CD4-positive, CD25-positive, alpha-beta regulatory T cell (primary cell): ENCODE data around the gene NECAB3. TPM values are rescaled to one million over a fixed set of nuclear protein-coding genes. Genes with fewer than 3 reads are reported as not detected.
"Not testable (repeated sequence)": the region's sequence is repeated elsewhere in the genome, so short reads cannot be mapped to it uniquely, and the experiment has no call there.

ENCODE experiments used
- ATAC-seq, 2 donors: fragments of 150-1000 bp; cut with Tn5 transposase; one replicate each; pipeline ENCODE4 v1.10.0; 2021; ENCODE audit warnings: low read depth in 2 of 2, moderate number of reproducible peaks in 2 of 2, moderate library complexity in 1 of 2
- DNase-seq, 3 donors: peaks; one replicate each; pipeline versions ENCODE4 v3.0.0 to v3.0.0-alpha.2; 2012 to 2022; ENCODE audit warnings: mixed read lengths in 1 of 3
- H3K27ac ChIP-seq: one replicate; pipeline ENCODE4 v1.7.0; 2013; ENCODE audit warnings: mild to moderate bottlenecking, low read length; ENCODE audit not compliant: insufficient read depth, poor library complexity, severe bottlenecking
- H3K27me3 ChIP-seq: one replicate; pipeline ENCODE4 v1.7.0; 2013; ENCODE audit warnings: low read length; ENCODE audit not compliant: control insufficient read depth, insufficient read depth
- H3K36me3 ChIP-seq: one replicate; pipeline ENCODE4 v1.7.0; 2013; ENCODE audit warnings: mild to moderate bottlenecking, low read length, moderate library complexity; ENCODE audit not compliant: control insufficient read depth, insufficient read depth
- H3K4me1 ChIP-seq: 2 replicates; pipeline ENCODE4 v1.7.0; 2013; ENCODE audit warnings: mild to moderate bottlenecking, low read length; ENCODE audit not compliant: insufficient read depth, control insufficient read depth, poor library complexity, severe bottlenecking
- H3K4me3 ChIP-seq: one replicate; pipeline ENCODE4 v1.7.0; 2013; ENCODE audit warnings: low read depth, mild to moderate bottlenecking, low read length, moderate library complexity
- H3K9me3 ChIP-seq, 2 experiments: 1 replicate in 1 of 2; 2 replicates in 1 of 2; pipeline ENCODE4 v1.7.0; 2013; ENCODE audit warnings: low read length in 2 of 2, mild to moderate bottlenecking in 1 of 2, moderate library complexity in 1 of 2; ENCODE audit not compliant: control insufficient read depth in 2 of 2
- H3K27ac Mint-ChIP-seq, 3 donors: one replicate each; pipeline ENCODE4 v1.8.0; 2020 to 2022; ENCODE audit warnings: mild to moderate bottlenecking in 3 of 3, mixed read lengths in 3 of 3, moderate library complexity in 2 of 3
- H3K27me3 Mint-ChIP-seq: one replicate; pipeline ENCODE4 v1.8.0; 2022; ENCODE audit warnings: mild to moderate bottlenecking, mixed read lengths
- H3K36me3 Mint-ChIP-seq: one replicate; pipeline ENCODE4 v1.8.0; 2020; ENCODE audit warnings: mixed read lengths
- H3K4me1 Mint-ChIP-seq, 4 donors: one replicate each; pipeline ENCODE4 v1.8.0; 2020 to 2022; ENCODE audit warnings: mixed read lengths in 4 of 4, mild to moderate bottlenecking in 1 of 4
- H3K4me3 Mint-ChIP-seq, 4 donors: one replicate each; pipeline ENCODE4 v1.8.0; 2020 to 2022; ENCODE audit warnings: mild to moderate bottlenecking in 4 of 4, mixed read lengths in 4 of 4, moderate library complexity in 3 of 4
- H3K9me3 Mint-ChIP-seq, 7 donors: one replicate each; pipeline ENCODE4 v1.8.0; 2020 to 2022; ENCODE audit warnings: mixed read lengths in 7 of 7, mild to moderate bottlenecking in 3 of 7, moderate library complexity in 2 of 7
- polyA plus RNA-seq, 4 donors: library from polyadenylated mRNA; unstranded; fragments of 300-500 nt; fragmentation: Illumina TruSeq; gene quantifications; one replicate each; pipeline ENCODE4 v1.2.3, GENCODE V29; 2021
- total RNA-seq: library from RNA; stranded (reverse); gene quantifications from one replicate; pipeline ENCODE4 v1.2.3, GENCODE V29; 2022

NECAB3 gene
- total and polyA plus RNA-seq, 5 donors from 2014 or later = 3.0 to 15.6 (median 4.2) TPM

- H3K4me3 Mint-ChIP-seq = no peak overlapping the region
- ATAC-seq (no peak), DNase-seq (no peak)
- peaks cover 5% of the 10 kb centered on the region for H3K4me1 ChIP-seq
- H3K27me3 ChIP-seq = no peaks in the 10 kb centered on the region
- peak overlapping the region in 1 of 3 donors; percentile 28 for H3K27ac Mint-ChIP-seq
- peaks cover 48% of the 10 kb centered on the region for H3K36me3 ChIP-seq
- H3K4me1 Mint-ChIP-seq = peaks cover 3 to 9% (median 7%) of the 10 kb centered on the region in 4 donors
- H3K27ac ChIP-seq = no peak overlapping the region
- H3K36me3 Mint-ChIP-seq = peaks cover 36% of the 10 kb centered on the region
- H3K9me3 Mint-ChIP-seq = no peaks in the 10 kb centered on the region
- H3K27me3 Mint-ChIP-seq = no peaks in the 10 kb centered on the region
- no peaks in the 10 kb centered on the region for H3K9me3 ChIP-seq
- H3K4me3 ChIP-seq = no peak overlapping the region
Observed at GRCh38 chr20:33636776-33637175, 37.5 kb downstream of the NECAB3 start.

- no peak overlapping the region for H3K4me3 ChIP-seq
- H3K9me3 ChIP-seq = no peaks in the 10 kb centered on the region
- H3K27ac ChIP-seq = no peak overlapping the region
- Mint-ChIP-seq H3K36me3 (peaks cover 43% of the 10 kb centered on the region), H3K4me3 (no peak overlapping the region), H3K27me3 (no peaks in the 10 kb centered on the region), H3K27ac (peak overlapping the region in 1 of 3 donors; percentile 57), H3K4me1 (peaks cover 3 to 9% (median 5%) of the 10 kb centered on the region in 4 donors), H3K9me3 (no peaks in the 10 kb centered on the region)
- ATAC-seq (no peak), DNase-seq (no peak)
- peaks cover 5% of the 10 kb centered on the region for H3K4me1 ChIP-seq
- peaks cover 41% of the 10 kb centered on the region for H3K36me3 ChIP-seq
- H3K27me3 ChIP-seq = no peaks in the 10 kb centered on the region
Observed at GRCh38 chr20:33635341-33635740, 38.9 kb downstream of the NECAB3 start.

GRCh38 chr20:33631910-33632309 is 42.3 kb downstream of the NECAB3 start:
- not testable (repeated sequence) for H3K27me3 ChIP-seq, H3K4me3 ChIP-seq, H3K4me3 Mint-ChIP-seq, DNase-seq, ATAC-seq, H3K9me3 ChIP-seq, H3K4me1 ChIP-seq, H3K27ac ChIP-seq, H3K9me3 Mint-ChIP-seq, H3K27me3 Mint-ChIP-seq
- H3K36me3 ChIP-seq = peaks cover 48% of the 10 kb centered on the region
- peak overlapping the region in 1 of 3 donors; percentile 14 for H3K27ac Mint-ChIP-seq
- H3K4me1 Mint-ChIP-seq = peaks cover 3 to 15% (median 5%) of the 10 kb centered on the region in 4 donors
- H3K36me3 Mint-ChIP-seq = peaks cover 43% of the 10 kb centered on the region

- Mint-ChIP-seq H3K4me3 (no peak overlapping the region), H3K4me1 (peaks cover 5 to 15% (median 7%) of the 10 kb centered on the region in 4 donors), H3K9me3 (no peaks in the 10 kb centered on the region), H3K27ac (peak overlapping the region in 1 of 3 donors; percentile 79), H3K27me3 (no peaks in the 10 kb centered on the region), H3K36me3 (peaks cover 39% of the 10 kb centered on the region)
- ATAC-seq (no peak), DNase-seq (no peak)
- H3K27me3 ChIP-seq = no peaks in the 10 kb centered on the region
- no peaks in the 10 kb centered on the region for H3K9me3 ChIP-seq
- peaks cover 49% of the 10 kb centered on the region for H3K36me3 ChIP-seq
- no peak overlapping the region for H3K27ac ChIP-seq
- H3K4me3 ChIP-seq = no peak overlapping the region
- peaks cover 5% of the 10 kb centered on the region for H3K4me1 ChIP-seq
Observed at GRCh38 chr20:33630507-33630906, 43.7 kb downstream of the NECAB3 start.

- Mint-ChIP-seq H3K9me3 (no peaks in the 10 kb centered on the region), H3K4me3 (no peak overlapping the region), H3K27ac (peak overlapping the region in 1 of 3 donors; percentile 79), H3K4me1 (peaks cover 9 to 19% (median 12%) of the 10 kb centered on the region in 4 donors), H3K27me3 (no peaks in the 10 kb centered on the region), H3K36me3 (peaks cover 42% of the 10 kb centered on the region)
- Histone ChIP-seq H3K27me3 (no peaks in the 10 kb centered on the region), H3K4me1 (peaks cover 6% of the 10 kb centered on the region), H3K36me3 (peaks cover 51% of the 10 kb centered on the region), H3K27ac (no peak overlapping the region), H3K9me3 (no peaks in the 10 kb centered on the region), H3K4me3 (no peak overlapping the region)
- ATAC-seq = no peak
- no peak for DNase-seq
Observed at GRCh38 chr20:33629979-33630378, 44.2 kb downstream of the NECAB3 start.

- Histone ChIP-seq H3K4me1 (peaks cover 11% of the 10 kb centered on the region), H3K27ac (no peak overlapping the region), H3K27me3 (no peaks in the 10 kb centered on the region), H3K36me3 (peaks cover 51% of the 10 kb centered on the region), H3K9me3 (no peaks in the 10 kb centered on the region), H3K4me3 (no peak overlapping the region)
- peak overlapping the region in 1 of 3 donors; percentile 39 for H3K27ac Mint-ChIP-seq
- no peak for DNase-seq
- H3K4me3 Mint-ChIP-seq = no peak overlapping the region
- peaks cover 46% of the 10 kb centered on the region for H3K36me3 Mint-ChIP-seq
- H3K9me3 Mint-ChIP-seq = no peaks in the 10 kb centered on the region
- H3K4me1 Mint-ChIP-seq = peaks cover 12 to 23% (median 15%) of the 10 kb centered on the region in 4 donors
- H3K27me3 Mint-ChIP-seq = no peaks in the 10 kb centered on the region
- no peak for ATAC-seq
Observed at GRCh38 chr20:33629533-33629932, 44.7 kb downstream of the NECAB3 start.

GRCh38 chr20:33627577-33628216 is 46.5 kb downstream of the NECAB3 start:
- Mint-ChIP-seq H3K4me3 (no peak overlapping the region), H3K9me3 (peaks cover 0 to 2% (median 0%) of the 10 kb centered on the region in 7 donors), H3K36me3 (peaks cover 51% of the 10 kb centered on the region), H3K27me3 (no peaks in the 10 kb centered on the region), H3K4me1 (peaks cover 12 to 27% (median 19%) of the 10 kb centered on the region in 4 donors), H3K27ac (no peak overlapping the region)
- Histone ChIP-seq H3K4me1 (peaks cover 16% of the 10 kb centered on the region), H3K9me3 (no peaks in the 10 kb centered on the region), H3K27me3 (no peaks in the 10 kb centered on the region), H3K36me3 (peaks cover 56% of the 10 kb centered on the region), H3K4me3 (no peak overlapping the region), H3K27ac (no peak overlapping the region)
- ATAC-seq = no peak
- DNase-seq = no peak

GRCh38 chr20:33626190-33626589 is 48.0 kb downstream of the NECAB3 start:
- no peaks in the 10 kb centered on the region for H3K27me3 Mint-ChIP-seq
- no peak overlapping the region for H3K4me3 Mint-ChIP-seq
- DNase-seq (no peak), ATAC-seq (no peak)
- H3K4me3 ChIP-seq = no peak overlapping the region
- H3K36me3 Mint-ChIP-seq = peaks cover 53% of the 10 kb centered on the region
- H3K27ac Mint-ChIP-seq = peak overlapping the region in 1 of 3 donors; percentile 78
- H3K9me3 Mint-ChIP-seq = peaks cover 0 to 2% (median 0%) of the 10 kb centered on the region in 7 donors
- peaks cover 16% of the 10 kb centered on the region for H3K4me1 ChIP-seq
- H3K9me3 ChIP-seq = no peaks in the 10 kb centered on the region
- no peaks in the 10 kb centered on the region for H3K27me3 ChIP-seq
- peaks cover 55% of the 10 kb centered on the region for H3K36me3 ChIP-seq
- H3K27ac ChIP-seq = no peak overlapping the region
- peaks cover 18 to 34% (median 23%) of the 10 kb centered on the region in 4 donors for H3K4me1 Mint-ChIP-seq
